A549 (cell line): Measurements from ENCODE around the gene IGSF9B.

ENCODE experiments used
- CHD2 ChIP-seq: fragments of 150-350 bp; IDR thresholded peaks from 2 replicates; pipeline ENCODE4 v1.6.1; 2014; ENCODE audit warnings: low read length; ENCODE audit not compliant: partially characterized antibody
- EP300 ChIP-seq, 2 experiments: fragments of >200 bp; sonication (Bioruptor Twin); formaldehyde crosslinking; IDR thresholded peaks; 2 replicates in 1 of 2; 3 replicates in 1 of 2; pipeline ENCODE4 v1.6.1; 2016 to 2017
- MAZ ChIP-seq: fragments of 150-350 bp; IDR thresholded peaks from 2 replicates; pipeline ENCODE4 v1.6.1; 2014; ENCODE audit warnings: antibody characterized with exemption, low read depth, low read length, borderline replicate concordance
- MYC ChIP-seq: IDR thresholded peaks from 2 replicates; pipeline ENCODE4 v1.6.1; 2012; ENCODE audit warnings: mild to moderate bottlenecking, inconsistent platforms, low read length, improper control_type of control experiment, borderline replicate concordance
- RAD21 ChIP-seq, 2 experiments: fragments of >200 bp in 1 of 2; sonication (Bioruptor Twin) in 1 of 2; formaldehyde crosslinking in 1 of 2; IDR thresholded peaks in 1 of 2; conservative IDR thresholded peaks in 1 of 2; 2 replicates in 1 of 2; 3 replicates in 1 of 2; pipeline ENCODE4 v1.6.1; 2012 to 2018; ENCODE audit warnings: inconsistent platforms in 1 of 2
- TF ChIP-seq, protein P1 (sequence below): fragments of >200 bp; sonication (Bioruptor Twin); formaldehyde crosslinking; IDR thresholded peaks from 3 replicates; pipeline ENCODE4 v1.5.1; 2016

DNA sequence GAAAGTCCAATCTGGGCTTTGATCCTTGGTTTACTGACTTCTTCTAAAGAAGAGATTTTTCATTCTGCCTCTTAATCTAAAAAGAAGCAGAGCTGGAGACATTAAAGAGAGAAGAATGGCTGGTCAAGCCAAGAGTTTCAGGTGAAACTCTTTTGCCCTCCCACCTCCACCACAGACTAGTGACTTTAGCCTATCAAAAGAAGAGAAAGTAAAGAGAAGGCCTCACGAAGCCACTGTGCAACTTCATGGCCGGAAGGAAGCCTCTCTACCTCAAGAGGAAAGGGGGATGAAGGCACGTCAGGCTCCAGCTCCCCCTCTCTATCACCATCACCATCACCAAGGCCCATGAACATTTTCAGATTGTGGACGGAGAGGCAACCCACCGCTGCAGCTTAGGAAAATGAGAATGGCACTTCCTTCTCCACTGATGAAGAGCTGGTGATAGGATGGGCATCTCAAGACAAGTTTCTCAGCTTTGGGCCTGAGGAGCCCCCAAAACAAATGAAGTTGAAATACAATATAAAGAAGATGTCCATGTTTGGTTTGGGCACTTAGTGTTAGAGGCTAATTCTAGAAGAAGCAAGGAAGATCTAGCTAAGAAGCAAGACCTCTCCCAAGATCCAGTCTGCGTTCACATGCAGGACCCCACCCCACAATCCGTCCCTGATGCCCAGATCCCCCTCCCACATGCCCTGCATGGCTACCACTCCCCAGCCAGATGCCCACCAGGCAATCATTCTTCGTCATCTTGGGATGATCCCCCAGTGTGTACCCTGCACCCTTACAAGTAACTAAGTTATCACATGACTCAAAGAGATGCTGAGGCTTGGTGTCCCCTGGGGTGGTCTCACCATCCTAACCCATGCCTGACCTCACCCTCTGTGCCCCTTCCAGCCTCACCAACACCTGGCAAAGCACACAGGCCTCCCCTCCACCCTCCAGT, 52.6 kb downstream of the IGSF9B start:
- TF ChIP-seq, protein P1, sequence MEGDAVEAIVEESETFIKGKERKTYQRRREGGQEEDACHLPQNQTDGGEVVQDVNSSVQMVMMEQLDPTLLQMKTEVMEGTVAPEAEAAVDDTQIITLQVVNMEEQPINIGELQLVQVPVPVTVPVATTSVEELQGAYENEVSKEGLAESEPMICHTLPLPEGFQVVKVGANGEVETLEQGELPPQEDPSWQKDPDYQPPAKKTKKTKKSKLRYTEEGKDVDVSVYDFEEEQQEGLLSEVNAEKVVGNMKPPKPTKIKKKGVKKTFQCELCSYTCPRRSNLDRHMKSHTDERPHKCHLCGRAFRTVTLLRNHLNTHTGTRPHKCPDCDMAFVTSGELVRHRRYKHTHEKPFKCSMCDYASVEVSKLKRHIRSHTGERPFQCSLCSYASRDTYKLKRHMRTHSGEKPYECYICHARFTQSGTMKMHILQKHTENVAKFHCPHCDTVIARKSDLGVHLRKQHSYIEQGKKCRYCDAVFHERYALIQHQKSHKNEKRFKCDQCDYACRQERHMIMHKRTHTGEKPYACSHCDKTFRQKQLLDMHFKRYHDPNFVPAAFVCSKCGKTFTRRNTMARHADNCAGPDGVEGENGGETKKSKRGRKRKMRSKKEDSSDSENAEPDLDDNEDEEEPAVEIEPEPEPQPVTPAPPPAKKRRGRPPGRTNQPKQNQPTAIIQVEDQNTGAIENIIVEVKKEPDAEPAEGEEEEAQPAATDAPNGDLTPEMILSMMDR = no peak
- TF ChIP-seq RAD21 (conservative IDR thresholded peaks at IDR 0.05 in 1 of 2, IDR thresholded peaks at IDR 0.05 in 1 of 2) (no peak), EP300 (IDR thresholded peaks at IDR 0.05) (no peak), CHD2 (no peak), MYC (no peak), MAZ (no peak)
